K562 (cell line): ENCODE results near the gene RRAS. TPM values are rescaled to one million over a fixed set of nuclear protein-coding genes. Genes with fewer than 3 reads are reported as not detected.

Experiments
- ARID3B ChIP-seq: fragments of 250-450 bp; sonication (Bioruptor Pico); IDR thresholded peaks from 2 replicates; pipeline ENCODE4 v1.4.0; 2020; ENCODE audit warnings: borderline replicate concordance
- DNMT1 ChIP-seq: fragments of 450-650 bp; IDR thresholded peaks from 2 replicates; pipeline ENCODE4 v1.6.1; 2016; ENCODE audit warnings: antibody characterized with exemption, mild to moderate bottlenecking
- GABPA ChIP-seq: fragments of 200-800 bp; sonication (Bioruptor generic); conservative IDR thresholded peaks from 2 replicates; pipeline ENCODE4 v1.6.1; 2016; ENCODE audit warnings: low read depth, missing genetic modification characterization, missing compliant biosample characterization
- GATAD2B ChIP-seq: fragments of 450-650 bp; IDR thresholded peaks from 2 replicates; pipeline ENCODE4 v1.6.1; 2017; ENCODE audit warnings: mild to moderate bottlenecking, borderline replicate concordance
- MCM3 ChIP-seq: fragments of 450-650 bp; IDR thresholded peaks from 2 replicates; pipeline ENCODE4 v1.6.1; 2016
- PHB ChIP-seq: fragments of 250-450 bp; sonication (Bioruptor Pico); IDR thresholded peaks from 2 replicates; pipeline ENCODE4 v1.5.0; 2021
- POLR2AphosphoS5 ChIP-seq: IDR thresholded peaks from 2 replicates; pipeline ENCODE4 v1.6.1; 2011; ENCODE audit warnings: mild to moderate bottlenecking, low read depth, low read length, moderate library complexity; ENCODE audit not compliant: control insufficient read depth, insufficient read depth
- PTBP1 ChIP-seq: fragments of 200-400 bp; formaldehyde crosslinking; IDR thresholded peaks from 2 replicates; pipeline ENCODE4 v1.6.1; 2017; ENCODE audit warnings: low read depth, low read length
- RBM15 ChIP-seq: fragments of 200-400 bp; formaldehyde crosslinking; IDR thresholded peaks from 2 replicates; pipeline ENCODE4 v1.6.1; 2018; ENCODE audit warnings: mild to moderate bottlenecking, low read length, moderate library complexity; ENCODE audit not compliant: insufficient read depth
- SRSF3 ChIP-seq: fragments of 200-400 bp; formaldehyde crosslinking; IDR thresholded peaks from 2 replicates; pipeline ENCODE4 v1.6.1; 2016; ENCODE audit warnings: mild to moderate bottlenecking, low read length, moderate library complexity; ENCODE audit not compliant: insufficient read depth
- TSHZ1 ChIP-seq: fragments of 250-450 bp; sonication (Bioruptor Pico); IDR thresholded peaks from 2 replicates; pipeline ENCODE4 v1.4.0; 2020; ENCODE audit warnings: mild to moderate bottlenecking, moderate library complexity
- UBTF ChIP-seq, 2 experiments: IDR thresholded peaks; 2 replicates each; pipeline ENCODE4 v1.6.1; 2012; ENCODE audit warnings: improper control_type of control experiment in 2 of 2, low read depth in 2 of 2, low read length in 2 of 2, borderline replicate concordance in 1 of 2
- ZNF12 ChIP-seq: sonication (generic); formaldehyde crosslinking; IDR thresholded peaks from 2 replicates; pipeline ENCODE4 v1.4.0; 2020; ENCODE audit warnings: mild to moderate bottlenecking, missing genetic modification reagents
- ZNF639 ChIP-seq, 2 experiments: fragments of 200-800 bp in 1 of 2; sonication (Bioruptor generic) in 1 of 2; sonication (generic) in 1 of 2; formaldehyde crosslinking in 1 of 2; IDR thresholded peaks in 1 of 2; conservative IDR thresholded peaks in 1 of 2; 2 replicates each; pipeline versions ENCODE4 v1.5.0 to v1.6.1; 2016 to 2020; ENCODE audit warnings: missing compliant biosample characterization in 1 of 2, missing genetic modification characterization in 1 of 2, missing genetic modification reagents in 1 of 2
- ZNF696 ChIP-seq: fragments of 250-450 bp; sonication (Bioruptor Pico); conservative IDR thresholded peaks from 2 replicates; pipeline ENCODE4 v1.4.0; 2020; ENCODE audit warnings: mild to moderate bottlenecking, moderate library complexity
- ZNF764 ChIP-seq: fragments of 250-450 bp; sonication (Bioruptor Pico); IDR thresholded peaks from 2 replicates; pipeline ENCODE4 v1.4.0; 2020; ENCODE audit warnings: low read depth, mild to moderate bottlenecking, moderate library complexity
- polyA plus RNA-seq, 8 experiments: library from polyadenylated mRNA; depleted of rRNA in 4 of 8; stranded (reverse) in 5 of 8; unstranded in 3 of 8; fragments of >200 nt; fragmentation: Nextera tagmentation in 2 of 8; fragmentation: Illumina TruSeq in 1 of 8; extraction: Ambion mirVana in 2 of 8; extraction: Trizol in 1 of 8; gene quantifications; 2 replicates each; pipeline versions ENCODE4 v1.2.1 to v1.2.3, GENCODE V29; 2011 to 2014; ENCODE audit warnings: inconsistent platforms in 1 of 8, missing spikeins in 1 of 8
- total RNA-seq, 7 experiments: library from RNA; depleted of rRNA in 6 of 7; stranded (reverse); fragments of >200 nt in 6 of 7; fragmentation: Illumina TruSeq in 2 of 7; extraction: Trizol in 2 of 7; gene quantifications; 2 replicates each; pipeline versions ENCODE4 v1.2.1 to v1.2.3, GENCODE V29; 2011 to 2021; ENCODE audit warnings: low replicate concordance in 1 of 7

Gene RRAS
- total and polyA plus RNA-seq, 9 of the 15 experiments (the other 6 are each of a cell fraction or from before 2014, with no cell fraction given): 0.70 to 17.3 (median 8.2) TPM

- TF ChIP-seq ARID3B (no peak), POLR2AphosphoS5 (peak; percentile 91), UBTF (IDR thresholded peaks at IDR 0.05; ENCODE audit: borderline replicate concordance in 1 of 2, low read depth in 2 of 2, low read length in 2 of 2) (no peak; a peak in 1 of 4 replicates), PHB (CRISPR knock-in tag) (no peak), ZNF696 (no peak), MCM3 (no peak), DNMT1 (no peak), ZNF639 (CRISPR knock-in tag; conservative IDR thresholded peaks at IDR 0.05 in 1 of 2, IDR thresholded peaks at IDR 0.05 in 1 of 2) (no peak), TSHZ1 (CRISPR knock-in tag) (no peak), ZNF764 (CRISPR knock-in tag) (no peak), GATAD2B (no peak), PTBP1 (no peak), ZNF12 (CRISPR knock-in tag) (0 out of 2 replicates have a peak, but pooled peaks have one; percentile 44), GABPA (tag) (peak; percentile 70), SRSF3 (no peak), RBM15 (no peak)
These were observed 49.6 kb downstream of the RRAS start (continued) for GRCh38 chr19:49590071-49590970.
